Neuronal stem cell (in vitro differentiated cells): Measurements from ENCODE around the gene SCAI.
A peak's percentile ranks its signal among the peaks of the same experiment; 100 is the strongest.

Experiments
- DNase-seq: peaks from one replicate; pipeline ENCODE4 v3.0.0-alpha.2; 2013; ENCODE audit warnings: low spot score
- H2AFZ ChIP-seq: one replicate; pipeline ENCODE4 v1.6.1; 2013; ENCODE audit warnings: mild to moderate bottlenecking, low read length, inconsistent platforms
- H2AK5ac ChIP-seq: 2 replicates; pipeline ENCODE4 v1.6.1; 2013; ENCODE audit warnings: low read depth, mild to moderate bottlenecking, inconsistent platforms, low read length, moderate library complexity, mixed read lengths
- H2BK120ac ChIP-seq: 2 replicates; pipeline ENCODE4 v1.6.1; 2013; ENCODE audit warnings: low read depth, mild to moderate bottlenecking, inconsistent platforms, low read length, moderate library complexity, mixed read lengths
- H2BK12ac ChIP-seq: one replicate; pipeline ENCODE4 v1.6.1; 2013; ENCODE audit warnings: low read length, inconsistent platforms
- H2BK15ac ChIP-seq: 2 replicates; pipeline ENCODE4 v1.6.1; 2013; ENCODE audit warnings: mild to moderate bottlenecking, low read length, inconsistent platforms, mixed read lengths
- H2BK5ac ChIP-seq: one replicate; pipeline ENCODE4 v1.6.1; 2013; ENCODE audit warnings: inconsistent platforms, mild to moderate bottlenecking, low read length, moderate library complexity
- H3K14ac ChIP-seq: one replicate; pipeline ENCODE4 v1.6.1; 2013; ENCODE audit warnings: low read length, inconsistent platforms
- H3K18ac ChIP-seq: 2 replicates; pipeline ENCODE4 v1.6.1; 2013; ENCODE audit warnings: low read length, inconsistent platforms
- H3K23ac ChIP-seq: 2 replicates; pipeline ENCODE4 v1.6.1; 2013; ENCODE audit warnings: low read depth, mild to moderate bottlenecking, mixed read lengths, low read length, inconsistent platforms; ENCODE audit not compliant: poor library complexity
- H3K27ac ChIP-seq: replicated peaks from 3 replicates; pipeline ENCODE4 v1.5.1; 2013; ENCODE audit warnings: low read length, inconsistent platforms
- H3K27me3 ChIP-seq, 3 experiments: 2 replicates each; pipeline ENCODE4 v1.6.1; 2013; ENCODE audit warnings: low read length in 3 of 3, mild to moderate bottlenecking in 2 of 3, inconsistent platforms in 1 of 3, low read depth in 1 of 3, mixed read lengths in 1 of 3, moderate library complexity in 1 of 3; ENCODE audit not compliant: control insufficient read depth in 3 of 3, insufficient read depth in 3 of 3
- H3K36me3 ChIP-seq, 2 donors: replicated peaks in 1 of 2; 2 replicates each; pipeline ENCODE4 v1.6.1; 2013; ENCODE audit warnings: low read length in 2 of 2; ENCODE audit not compliant: control insufficient read depth in 2 of 2, insufficient read depth in 2 of 2
- H3K4ac ChIP-seq: 2 replicates; pipeline ENCODE4 v1.6.1; 2013; ENCODE audit warnings: inconsistent platforms, mild to moderate bottlenecking, low read length, moderate library complexity
- H3K4me1 ChIP-seq, 2 donors: 1 replicate in 1 of 2; 2 replicates in 1 of 2; pipeline ENCODE4 v1.6.1; 2013; ENCODE audit warnings: low read length in 2 of 2, low read depth in 1 of 2; ENCODE audit not compliant: control insufficient read depth in 2 of 2, insufficient read depth in 1 of 2
- H3K4me2 ChIP-seq: one replicate; pipeline ENCODE4 v1.6.1; 2013; ENCODE audit warnings: mild to moderate bottlenecking, low read length, inconsistent platforms; ENCODE audit not compliant: insufficient read depth, poor library complexity, severe bottlenecking
- H3K4me3 ChIP-seq, 2 donors: 2 replicates each; pipeline ENCODE4 v1.5.1; 2013; ENCODE audit warnings: low read length in 2 of 2, mild to moderate bottlenecking in 2 of 2, inconsistent platforms in 1 of 2, moderate library complexity in 1 of 2
- H3K79me1 ChIP-seq: one replicate; pipeline ENCODE4 v1.6.1; 2013; ENCODE audit warnings: low read depth, mild to moderate bottlenecking, inconsistent platforms, low read length, moderate library complexity
- H3K9ac ChIP-seq: one replicate; pipeline ENCODE4 v1.6.1; 2013; ENCODE audit warnings: mild to moderate bottlenecking, low read depth, low read length, inconsistent platforms; ENCODE audit not compliant: poor library complexity
- H3K9me3 ChIP-seq, 2 donors: replicated peaks in 1 of 2; 2 replicates each; pipeline versions ENCODE3 to v1.6.1; 2013; ENCODE audit warnings: low read length in 2 of 2, mild to moderate bottlenecking in 2 of 2, inconsistent platforms in 1 of 2, low read depth in 1 of 2, mixed read lengths in 1 of 2, moderate library complexity in 1 of 2; ENCODE audit not compliant: control insufficient read depth in 2 of 2, insufficient read depth in 1 of 2
- H4K8ac ChIP-seq: one replicate; pipeline ENCODE4 v1.6.1; 2013; ENCODE audit warnings: low read depth, mild to moderate bottlenecking, inconsistent platforms, low read length, moderate library complexity
- H4K91ac ChIP-seq: one replicate; pipeline ENCODE4 v1.6.1; 2013; ENCODE audit warnings: low read length, low read depth, mild to moderate bottlenecking, inconsistent platforms; ENCODE audit not compliant: poor library complexity
- WGBS, 2 donors: extraction: QIAGEN DNeasy Blood & Tissue Kit; methylation state at CpG; one replicate each; pipeline ENCODE4 v1.1.7; 2013; ENCODE audit warnings: missing lambda C conversion rate in 2 of 2, mixed read lengths in 1 of 2; ENCODE audit not compliant: insufficient read length in 2 of 2, insufficient replicate concordance in 1 of 2; ENCODE audit errors: extremely low coverage in 2 of 2; 5-methylcytosine and 5-hydroxymethylcytosine counted together

SCAI gene

DNA sequence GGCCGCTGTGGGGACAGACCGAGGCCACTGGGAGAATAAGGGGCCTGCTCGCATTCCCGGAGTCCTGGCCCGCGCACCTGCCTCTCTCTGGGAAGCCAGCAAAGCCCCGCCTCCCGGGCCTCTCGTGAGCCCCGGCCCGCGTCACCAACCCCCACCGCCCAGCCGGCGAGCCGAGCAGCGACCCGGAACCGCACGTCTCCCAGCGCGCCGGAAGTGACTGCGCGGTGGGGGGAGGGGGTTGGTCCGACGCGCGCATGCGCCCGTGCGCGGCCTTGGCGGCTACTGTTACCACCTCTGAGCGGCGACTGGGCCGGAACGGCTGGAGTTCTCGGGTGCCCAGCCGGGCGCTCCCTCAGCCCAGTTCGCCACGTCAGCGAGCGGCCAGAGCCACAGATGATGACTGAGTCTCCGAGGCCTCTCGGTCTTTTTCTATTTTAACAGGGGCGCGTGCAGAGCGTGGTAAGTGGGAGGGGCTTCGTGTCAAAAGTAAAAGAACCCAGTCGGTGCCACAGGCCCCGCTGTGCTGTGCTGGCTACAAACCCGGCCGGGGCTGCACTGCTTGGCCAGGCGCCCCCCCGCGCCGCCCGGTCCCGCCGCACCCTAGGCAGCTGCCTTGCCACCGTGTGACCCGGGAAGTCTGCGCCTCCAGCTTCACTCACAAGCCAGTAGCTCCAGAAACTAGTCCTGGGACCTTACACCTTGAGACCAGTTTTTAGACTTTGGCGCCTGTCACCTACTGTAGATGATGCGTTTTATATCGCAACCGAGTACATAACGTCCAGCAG, 202.2 kb downstream of the SCAI start, which contains the start of gene GOLGA1:
GOLGA1 (minus strand) TSS at position 190 of the 785 bp plus-strand sequence. CDS start 2,372 bp downstream, outside the sequence.
- Histone ChIP-seq H3K27me3 (no peaks in the 10 kb centered on the region), H3K79me1 (no peaks in the 10 kb centered on the region), H3K23ac (peak within 1 kb of the TSS; percentile 85), H3K4me2 (peak within 1 kb of the TSS; percentile 98), H3K36me3 (peaks cover 3 to 12% of the 10 kb centered on the region in 2 donors), H3K27ac (peak within 1 kb of the TSS; percentile 84), H2AFZ (peak within 1 kb of the TSS; percentile 96), H2BK15ac (no peak within 1 kb of the TSS), H3K4me1 (peaks cover 0 to 2% of the 10 kb centered on the region in 2 donors), H3K9ac (peak within 1 kb of the TSS; percentile 88), H2AK5ac (peak within 1 kb of the TSS; percentile 74), H2BK5ac (peak within 1 kb of the TSS; percentile 94), H2BK120ac (no peak within 1 kb of the TSS), H3K9me3 (no peaks in the 10 kb centered on the region), H2BK12ac (no peak within 1 kb of the TSS), H3K4me3 (peak within 1 kb of the TSS; percentile 87 to 93), H4K91ac (peak within 1 kb of the TSS; percentile 89), H3K4ac (peak within 1 kb of the TSS; percentile 42), H4K8ac (peak within 1 kb of the TSS; percentile 48), H3K14ac (peak within 1 kb of the TSS; percentile 31), H3K18ac (peak within 1 kb of the TSS; percentile 98)
- peak; percentile 94 for DNase-seq
- WGBS, 2 donors = no CpG with 5 or more reads among the region's 70 CpGs

DNA sequence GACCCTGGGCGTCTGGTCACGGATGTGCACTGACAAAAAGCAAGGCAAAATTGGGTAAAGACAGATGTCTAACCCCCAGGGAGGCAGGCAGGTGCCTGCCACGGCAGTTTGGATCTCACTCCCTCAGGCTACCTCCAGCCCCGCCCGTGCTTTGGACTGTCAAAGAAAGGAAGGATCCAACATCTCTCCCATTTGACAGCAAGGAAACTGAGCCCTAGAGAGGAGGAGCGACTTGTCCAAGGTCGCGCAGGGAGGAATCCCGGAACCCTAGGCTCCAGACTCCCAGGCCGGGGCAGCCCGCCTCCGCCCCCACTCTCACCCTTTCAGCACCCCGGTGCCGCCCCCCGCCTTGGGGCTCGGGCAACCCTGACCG, 202.8 kb downstream of the SCAI start:
- Histone ChIP-seq H4K91ac (no peak overlapping the region), H3K27ac (peak overlapping the region; percentile 78), H3K4me1 (peaks cover 0 to 2% of the 10 kb centered on the region in 2 donors), H2BK120ac (no peak overlapping the region), H3K4ac (no peak overlapping the region), H3K23ac (peak overlapping the region; percentile 85), H3K9me3 (no peaks in the 10 kb centered on the region), H3K4me3 (peak overlapping the region; percentile 87 to 93), H3K27me3 (no peaks in the 10 kb centered on the region), H3K14ac (no peak overlapping the region), H2AK5ac (no peak overlapping the region), H4K8ac (no peak overlapping the region), H2AFZ (peak overlapping the region; percentile 96), H3K79me1 (no peaks in the 10 kb centered on the region), H2BK5ac (peak overlapping the region; percentile 94), H3K9ac (peak overlapping the region; percentile 75), H3K36me3 (peaks cover 3 to 18% of the 10 kb centered on the region in 2 donors), H2BK12ac (no peak overlapping the region), H2BK15ac (no peak overlapping the region), H3K4me2 (peak overlapping the region; percentile 80), H3K18ac (peak overlapping the region; percentile 98)
- no CpG with 5 or more reads among the region's 17 CpGs for WGBS, 2 donors
- no peak for DNase-seq

DNA sequence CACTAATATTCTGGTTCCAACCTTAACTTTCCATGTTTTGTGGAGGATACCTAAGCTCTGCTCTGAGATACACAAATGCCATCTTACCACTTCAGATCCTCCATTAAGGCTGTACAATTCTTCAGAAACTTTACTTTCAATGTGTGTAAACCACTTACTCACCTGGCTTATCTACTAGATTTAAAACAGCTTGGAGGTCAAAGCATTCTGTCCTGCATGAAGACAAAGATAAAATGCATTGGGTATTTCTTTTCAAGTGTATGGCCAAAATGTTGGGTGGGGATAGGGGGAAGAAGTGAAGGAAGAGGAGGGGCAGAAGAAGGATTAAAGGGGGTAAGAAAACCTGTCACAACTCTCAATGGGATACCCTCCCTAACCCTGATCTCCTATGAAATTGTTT, 203.4 kb downstream of the SCAI start:
- Histone ChIP-seq H2AK5ac (no peak overlapping the region), H4K91ac (no peak overlapping the region), H2BK120ac (no peak overlapping the region), H3K36me3 (peaks cover 3 to 23% of the 10 kb centered on the region in 2 donors), H2BK15ac (no peak overlapping the region), H4K8ac (no peak overlapping the region), H2AFZ (peak overlapping the region; percentile 96), H3K23ac (no peak overlapping the region), H3K9me3 (no peaks in the 10 kb centered on the region), H2BK12ac (no peak overlapping the region), H3K4me3 (peak overlapping the region; percentile 87 to 93), H3K79me1 (no peaks in the 10 kb centered on the region), H3K27ac (no peak overlapping the region), H3K27me3 (no peaks in the 10 kb centered on the region), H3K18ac (no peak overlapping the region), H3K4me1 (peaks cover 0 to 2% of the 10 kb centered on the region in 2 donors), H3K4ac (no peak overlapping the region), H3K4me2 (peak overlapping the region; percentile 80), H2BK5ac (no peak overlapping the region), H3K9ac (no peak overlapping the region), H3K14ac (no peak overlapping the region)
- no peak for DNase-seq

DNA sequence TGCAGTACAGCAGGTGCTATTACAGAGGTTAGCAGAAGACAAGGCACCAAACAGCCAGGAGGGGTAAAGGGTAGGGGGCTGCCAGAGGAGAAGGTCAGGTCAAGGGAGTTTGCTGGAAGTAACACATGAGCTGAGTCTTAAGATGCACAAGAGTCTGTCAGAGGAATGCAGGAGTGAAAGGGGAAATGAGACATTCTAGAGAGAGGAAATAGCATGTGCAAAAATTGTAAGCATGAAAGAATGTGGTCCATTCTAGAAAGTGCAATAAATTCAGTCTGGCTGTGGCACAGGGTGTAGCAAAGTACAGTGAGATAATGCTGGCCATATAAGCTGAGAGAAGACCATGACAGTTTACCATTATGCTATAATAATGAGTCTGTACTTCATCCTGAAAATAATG, 209.0 kb downstream of the SCAI start:
- H3K4ac ChIP-seq = no peak overlapping the region
- H2BK15ac ChIP-seq = no peak overlapping the region
- H3K27ac ChIP-seq = no peak overlapping the region
- no peak for DNase-seq
- no peak overlapping the region for H2AK5ac ChIP-seq
- H2BK5ac ChIP-seq = no peak overlapping the region
- H3K18ac ChIP-seq = no peak overlapping the region
- no peaks in the 10 kb centered on the region for H3K79me1 ChIP-seq
- peaks cover 0 to 6% of the 10 kb centered on the region in 2 donors for H3K4me1 ChIP-seq
- peaks cover 7 to 80% of the 10 kb centered on the region in 2 donors for H3K36me3 ChIP-seq
- no peaks in the 10 kb centered on the region for H3K9me3 ChIP-seq
- no peak overlapping the region for H4K91ac ChIP-seq
- H4K8ac ChIP-seq = no peak overlapping the region
- no peak overlapping the region for H3K9ac ChIP-seq
- no peak overlapping the region for H3K23ac ChIP-seq
- H3K27me3 ChIP-seq = no peaks in the 10 kb centered on the region
- H2BK12ac ChIP-seq = no peak overlapping the region
- no peak overlapping the region for H3K4me3 ChIP-seq
- no peak overlapping the region for H2AFZ ChIP-seq
- no peak overlapping the region for H3K4me2 ChIP-seq
- H3K14ac ChIP-seq = no peak overlapping the region
- no peak overlapping the region for H2BK120ac ChIP-seq
